Superior temporal gyrus (tissue), 1 donor: ENCODE data around the gene TGOLN2.
"Not testable (repeated sequence)": the region's sequence is repeated elsewhere in the genome, so short reads cannot be mapped to it uniquely, and the experiment has no call there.

ENCODE experiments used
- DNase-seq: peaks from one replicate; pipeline ENCODE4 v3.0.0-alpha.2; 2016; ENCODE audit errors: extremely low spot score

The TGOLN2 gene

DNA sequence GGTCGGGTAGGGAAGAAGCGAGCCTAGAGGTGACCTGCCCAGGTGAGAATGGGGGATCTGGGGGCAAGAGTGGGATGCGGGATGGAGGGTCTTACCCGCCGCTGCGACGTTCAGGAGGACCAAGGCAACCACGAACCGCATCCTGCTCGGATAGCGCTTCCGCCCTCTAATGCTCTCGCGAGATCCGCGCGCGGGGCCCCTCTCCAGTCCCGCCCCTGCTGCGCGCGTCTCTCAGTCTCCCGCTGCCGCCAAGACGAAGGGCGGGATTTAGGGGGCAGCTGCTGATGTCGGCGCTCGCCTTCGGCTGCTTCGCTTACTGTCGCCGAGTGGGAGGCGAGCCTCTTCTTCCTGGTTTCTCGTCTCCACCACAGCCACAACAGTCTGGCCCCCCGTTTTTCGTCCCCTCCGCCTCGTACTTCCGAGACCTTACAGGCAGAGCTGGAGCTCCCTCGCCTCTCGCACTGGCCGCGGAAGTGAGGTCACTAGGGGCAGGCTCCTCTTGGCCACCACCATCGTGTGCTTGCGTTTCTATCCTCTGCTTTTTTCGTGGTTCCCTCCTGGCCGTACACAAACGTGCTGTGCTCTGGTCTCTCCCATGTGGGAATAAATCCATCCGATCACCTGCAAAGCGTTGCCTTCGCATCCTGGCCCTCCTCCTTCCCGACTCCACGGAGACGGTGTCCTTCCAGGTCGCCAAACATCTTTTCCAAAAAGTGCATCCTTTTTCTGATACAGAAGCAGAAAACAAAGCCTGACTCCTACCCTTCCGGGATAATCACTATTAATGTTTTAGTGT lies at the start of gene TGOLN2:
Gene TGOLN2, minus strand, starts transcription at position 168 of the 796 bp plus-strand sequence. Its CDS starts 27 bp downstream, at position 141.
- peak; percentile 94 for DNase-seq

- no peak for DNase-seq
Observed at GRCh38 chr2:85377083-85377482, 49.3 kb upstream of the TGOLN2 start.

DNA sequence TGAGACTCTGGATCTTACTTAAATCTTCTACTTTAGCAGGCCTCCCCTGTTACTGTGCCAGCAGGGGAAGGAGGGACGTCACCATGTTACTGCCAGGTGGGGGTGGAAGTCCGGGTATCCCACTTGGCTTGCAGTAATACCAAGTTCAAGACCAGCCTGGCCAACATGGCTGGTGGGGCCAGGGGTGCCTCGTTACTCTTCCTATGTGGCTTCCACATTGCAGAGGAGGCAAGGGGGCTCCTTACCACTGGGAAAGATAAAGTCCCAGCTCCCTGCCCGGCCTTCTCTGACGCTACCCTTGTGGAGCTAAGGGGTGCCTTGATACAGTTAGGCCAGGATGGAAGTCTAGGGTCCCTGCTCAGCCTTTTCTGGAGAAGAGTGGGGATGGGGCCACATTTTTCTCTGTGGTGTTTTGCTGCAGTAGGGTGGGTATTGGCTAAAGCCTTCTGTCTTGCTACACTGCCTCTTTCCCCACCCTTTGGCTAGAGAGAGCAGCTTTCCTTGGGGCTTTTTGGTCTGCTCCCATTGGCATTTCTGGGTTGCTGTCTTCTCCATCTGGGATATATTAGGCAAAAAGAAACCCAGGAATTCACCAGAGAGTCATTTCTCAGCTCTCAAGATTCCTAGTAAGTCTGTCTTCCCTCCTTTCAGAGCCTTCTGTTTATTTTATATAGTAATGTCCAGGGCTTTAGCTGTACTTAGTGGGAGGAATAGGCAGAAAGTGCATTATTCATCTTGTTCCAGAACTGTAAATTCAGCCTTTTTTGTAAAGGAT lies 48.7 kb upstream of the TGOLN2 start:
- no peak for DNase-seq

- no peak for DNase-seq
Observed at GRCh38 chr2:85371045-85371444, 43.3 kb upstream of the TGOLN2 start.

- DNase-seq: no peak
Observed at GRCh38 chr2:85369500-85369899, 41.7 kb upstream of the TGOLN2 start.

DNA sequence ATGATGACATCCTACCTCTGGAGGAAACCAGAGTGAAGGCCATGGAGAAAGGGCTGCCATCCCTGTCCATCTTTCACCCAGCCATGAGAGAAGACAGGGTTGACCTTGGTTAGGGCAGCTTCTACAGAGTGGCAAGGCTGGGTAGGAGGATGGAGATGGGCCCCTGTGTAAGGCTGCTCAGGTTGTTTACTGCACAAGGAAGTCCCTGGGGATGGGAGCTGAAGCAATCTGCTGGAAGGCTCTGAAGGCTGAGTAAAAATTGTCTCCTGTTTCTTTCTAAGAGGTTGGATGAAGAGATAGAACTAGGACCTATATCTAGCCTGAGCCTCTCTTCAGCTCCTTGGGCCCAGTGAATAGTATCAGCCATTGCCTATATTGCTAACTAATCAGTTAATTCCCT lies 41.1 kb upstream of the TGOLN2 start:
- DNase-seq: no peak

GRCh38 chr2:85367180-85367579 lies 39.4 kb upstream of the TGOLN2 start:
- DNase-seq: no peak

DNA sequence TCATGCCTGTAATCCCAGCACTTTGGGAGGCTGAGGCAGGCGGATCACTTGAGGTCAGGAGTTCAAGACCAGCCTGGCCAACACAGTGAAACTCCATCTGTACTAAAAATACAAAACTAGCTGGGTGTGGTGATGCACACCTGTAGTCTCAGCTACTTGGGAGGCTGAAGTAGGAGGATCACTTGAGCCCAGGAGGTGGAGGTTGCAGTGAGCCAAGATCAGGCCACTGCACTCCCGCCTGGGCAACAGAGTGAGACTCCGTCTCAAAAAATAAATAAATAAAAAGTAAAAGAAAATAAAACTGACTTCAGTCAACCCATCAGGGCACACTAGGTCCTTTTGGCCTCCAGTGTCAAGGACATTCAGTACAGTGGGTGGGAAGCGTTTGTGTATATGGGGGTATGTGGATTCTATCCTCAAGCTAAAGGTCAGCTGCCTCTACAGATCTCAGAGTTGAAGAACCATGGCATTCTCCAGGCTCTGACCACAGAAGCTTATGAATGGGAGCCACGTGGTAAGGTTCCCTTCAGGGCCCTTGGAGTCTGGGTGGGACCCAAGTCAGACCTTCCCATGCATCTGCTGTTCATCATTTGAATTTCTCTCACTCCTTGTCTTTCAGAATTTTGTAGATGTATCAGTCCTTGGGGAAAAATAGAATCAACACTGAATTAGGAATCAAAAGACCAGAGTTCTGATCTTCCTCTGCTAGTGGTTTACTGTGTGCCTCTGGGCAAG lies 35.0 kb upstream of the TGOLN2 start:
- DNase-seq: not testable (repeated sequence)

DNA sequence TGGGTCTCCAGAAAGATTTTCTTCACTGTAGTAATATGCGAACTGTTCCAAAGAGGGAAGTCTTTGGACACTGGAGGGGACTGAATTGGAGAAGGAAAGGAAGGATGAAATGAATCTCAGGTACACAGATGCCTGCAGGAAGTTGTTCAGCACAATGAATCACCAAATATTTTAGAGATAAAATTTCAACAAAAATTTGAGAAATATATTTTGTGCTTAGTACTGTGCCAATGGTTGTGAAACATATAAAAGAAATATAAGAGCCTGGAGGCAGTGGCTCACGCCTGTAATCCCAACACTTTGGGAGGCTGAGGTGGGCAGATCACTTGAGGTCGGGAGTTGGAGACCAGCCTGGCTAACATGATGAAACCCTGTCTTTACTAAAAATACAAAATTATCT lies 29.9 kb upstream of the TGOLN2 start:
- DNase-seq: no peak

DNA sequence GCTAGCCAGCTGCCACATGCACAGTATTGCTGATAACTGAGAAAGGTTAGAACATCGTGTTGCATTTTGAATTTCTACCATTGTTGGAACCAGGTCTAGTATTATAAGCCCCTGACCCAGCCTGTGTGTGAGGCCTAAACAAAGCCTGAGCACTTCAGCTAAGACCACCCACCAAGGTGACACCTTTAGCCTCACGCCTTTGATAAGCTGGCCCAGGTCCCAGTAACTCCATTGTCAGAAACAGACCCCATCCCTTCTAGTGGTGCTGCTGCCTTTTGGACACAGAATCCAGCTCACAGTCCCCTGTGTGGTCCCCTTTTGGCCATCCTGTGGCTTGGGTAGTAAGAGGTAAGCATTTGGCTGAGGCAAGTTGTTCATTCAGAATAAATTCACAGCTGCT lies 28.4 kb upstream of the TGOLN2 start:
- DNase-seq: no peak

- DNase-seq: no peak
Observed at GRCh38 chr2:85355521-85355920, 27.7 kb upstream of the TGOLN2 start.

GRCh38 chr2:85355073-85355410 lies 27.3 kb upstream of the TGOLN2 start:
- no peak for DNase-seq

- peak; percentile 100 for DNase-seq
Observed at GRCh38 chr2:85354286-85355072, 26.7 kb upstream of the TGOLN2 start, which contains the start of the genes ELMOD3 and RETSAT. Gene ELMOD3 (plus strand): TSS chr2:85354769. CDS start chr2:85357199, 2,430 bp downstream. Gene RETSAT (minus strand): TSS chr2:85354528. CDS start chr2:85354507, 21 bp downstream.

DNA sequence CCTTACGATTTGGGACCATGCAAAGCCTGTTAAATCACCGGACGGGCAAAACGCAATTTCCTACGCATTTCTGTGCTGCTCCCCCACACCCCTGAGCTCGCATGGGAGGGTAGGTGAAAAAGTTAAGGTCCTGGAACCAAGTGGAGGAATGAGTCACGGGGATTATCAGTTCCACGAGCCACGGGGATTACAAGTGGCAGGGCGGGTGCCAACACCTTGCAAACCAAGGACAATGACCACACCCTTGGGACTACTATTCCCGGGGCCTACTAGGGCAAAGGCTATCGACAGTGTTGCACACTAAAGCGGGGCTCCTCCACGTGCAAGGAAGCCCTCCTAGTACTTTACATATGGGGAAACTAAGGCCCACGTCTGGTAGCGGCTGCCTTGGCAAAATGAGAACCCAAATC lies 26.1 kb upstream of the TGOLN2 start:
- DNase-seq: no peak

GRCh38 chr2:85347599-85347998 lies 19.8 kb upstream of the TGOLN2 start:
- DNase-seq: no peak

- DNase-seq: no peak
Observed at GRCh38 chr2:85344356-85344954, 16.7 kb upstream of the TGOLN2 start.

DNA sequence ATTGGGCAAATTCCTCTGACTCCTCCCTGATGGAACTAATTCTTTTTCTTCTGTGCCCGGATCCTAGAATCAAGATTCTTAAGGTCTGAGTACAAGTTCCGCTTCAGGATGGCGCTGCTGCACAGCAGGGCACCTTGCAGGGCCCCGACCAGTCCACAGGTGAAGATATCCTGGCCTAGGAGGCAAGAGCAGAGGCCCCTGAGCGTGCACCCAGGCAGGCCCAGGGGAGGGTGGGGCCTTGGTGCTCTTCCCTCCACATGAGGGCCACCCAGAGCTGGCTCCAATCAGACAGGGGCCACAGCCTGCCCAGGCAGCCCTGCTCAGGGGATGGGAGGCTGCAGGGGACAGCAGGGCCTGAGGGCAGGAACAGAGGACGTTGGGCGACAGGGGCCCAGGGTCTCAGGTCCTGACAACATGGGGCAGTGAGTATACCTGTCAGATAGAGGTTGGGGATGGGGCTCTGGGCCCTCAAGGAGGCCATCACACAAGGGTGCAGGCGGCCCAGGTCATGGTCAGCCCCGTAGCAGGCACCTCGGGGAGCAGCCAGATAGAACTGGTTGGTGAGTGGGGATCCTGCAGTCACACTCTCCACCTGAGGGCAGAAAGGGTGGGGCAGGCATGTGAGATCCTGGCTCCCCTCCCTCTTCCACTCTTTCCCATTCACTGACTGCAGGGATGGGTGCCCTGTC lies 15.6 kb upstream of the TGOLN2 start:
- DNase-seq: not testable (repeated sequence)

DNA sequence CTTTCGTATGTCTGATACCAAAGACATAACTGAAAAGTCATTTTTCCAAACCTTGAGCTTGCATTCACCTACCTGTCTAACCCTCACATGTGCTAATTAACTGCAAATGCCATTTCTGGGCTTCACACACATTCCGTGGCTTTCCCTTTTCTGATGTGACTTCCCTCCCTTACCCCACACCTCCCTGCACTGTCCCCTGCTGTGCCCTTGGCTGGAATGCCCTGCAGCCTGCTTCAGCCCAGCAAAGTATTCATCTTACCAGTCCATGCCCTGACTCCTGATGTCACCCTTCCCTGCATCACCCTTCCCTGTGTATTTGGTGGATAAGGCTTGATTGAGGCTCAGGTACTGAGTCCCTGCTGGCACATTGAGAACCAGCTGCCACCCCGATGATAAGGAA lies 14.4 kb upstream of the TGOLN2 start:
- no peak for DNase-seq

GRCh38 chr2:85341269-85342029 lies 13.7 kb upstream of the TGOLN2 start:
- DNase-seq: no peak
